Measurements from ENCODE around the gene ZC3H12D. TPM values are rescaled to one million over a fixed set of nuclear protein-coding genes. Genes with fewer than 3 reads are reported as not detected.
A peak's percentile ranks its signal among the peaks of the same experiment; 100 is the strongest.

The ZC3H12D gene
- total and polyA plus RNA-seq, 9 of the 15 experiments (the other 6 are each of a cell fraction or from before 2014, with no cell fraction given): 0.04 to 0.27 (median 0.05) TPM; not detected in 3

DNA sequence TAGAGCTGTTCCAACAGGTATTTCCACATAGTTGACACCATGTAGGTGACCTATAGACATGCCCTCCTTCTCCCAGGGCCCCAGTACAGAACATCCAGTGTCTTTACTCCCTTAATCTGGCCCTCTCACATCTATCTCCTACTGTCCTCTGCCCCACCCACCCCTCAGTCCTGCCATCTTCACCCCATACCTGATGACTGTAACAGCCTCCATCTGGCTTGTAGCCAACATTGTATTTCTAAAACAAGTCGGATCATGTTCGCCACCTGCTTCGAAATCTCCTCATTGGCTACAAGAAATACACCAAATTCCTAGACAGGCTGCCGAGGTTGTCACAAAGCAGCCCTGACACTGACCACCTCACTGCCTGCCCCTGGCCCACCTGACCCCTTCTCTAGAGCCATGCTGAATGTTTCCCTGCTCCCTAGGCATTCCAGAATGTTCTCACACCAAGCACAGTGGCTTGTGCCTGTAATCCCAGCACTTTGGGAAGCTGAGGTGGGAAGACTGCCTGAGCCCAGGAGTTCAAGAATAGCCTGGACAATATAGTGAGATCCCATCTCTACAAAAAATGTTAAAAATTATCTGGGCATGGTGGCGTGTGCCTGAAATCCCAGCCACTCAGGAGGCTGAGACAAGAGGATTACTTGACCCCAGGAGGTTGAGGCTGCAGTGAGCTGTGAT lies 6.0 kb downstream of the ZC3H12D start:
- Histone ChIP-seq H3K27ac (ENCODE audit: extremely low read depth, low read depth, low read length) (no peak overlapping the region), H3K36me3 (ENCODE audit: control insufficient read depth, insufficient read depth, low read length) (no peaks in the 10 kb centered on the region), H3K9me3 (replicated peaks; ENCODE audit: control insufficient read depth, insufficient read depth, low read depth, low read length) (no peaks in the 10 kb centered on the region), H2AFZ (ENCODE audit: low read depth, low read length) (no peak overlapping the region), H3K4me2 (ENCODE audit: insufficient read depth, low read length) (no peak overlapping the region), H3K27me3 (ENCODE audit: control insufficient read depth in 2 of 2, insufficient read depth in 2 of 2, low read length in 2 of 2) (peaks cover 58 to 67% of the 10 kb centered on the region in 2 experiments), H3K9me1 (ENCODE audit: control insufficient read depth, insufficient read depth, low read length) (no peaks in the 10 kb centered on the region), H3K4me3 (no peak overlapping the region), H3K9ac (ENCODE audit: insufficient read depth in 1 of 2, low read depth in 2 of 2, low read length in 2 of 2) (no peak overlapping the region), H3K79me2 (ENCODE audit: control insufficient read depth, insufficient read depth, low read length) (no peaks in the 10 kb centered on the region), H4K20me1 (replicated peaks; ENCODE audit: control insufficient read depth, insufficient read depth, low read length) (peaks cover 3% of the 10 kb centered on the region; the same call in 1 of the 2 replicates), H3K4me1 (replicated peaks in 1 of 2; ENCODE audit: control insufficient read depth in 2 of 2, insufficient read depth in 2 of 2, low read length in 2 of 2) (peaks cover 0 to 19% of the 10 kb centered on the region in 2 experiments; a peak in 2 of 5 replicates)
- TF ChIP-seq FOXJ2 (tag; IDR thresholded peaks at IDR 0.05) (no peak), MCM2 (IDR thresholded peaks at IDR 0.05; ENCODE audit: low read depth) (no peak), GATAD2A (IDR thresholded peaks at IDR 0.05) (no peak), GABPB2 (CRISPR knock-in tag; conservative IDR thresholded peaks at IDR 0.05) (no peak), ZNF121 (CRISPR knock-in tag; conservative IDR thresholded peaks at IDR 0.05) (peak; percentile 67; the same call in 1 of the 2 replicates), PHF20 (IDR thresholded peaks at IDR 0.05; ENCODE audit: partially characterized antibody) (no peak), SIRT6 (IDR thresholded peaks at IDR 0.05; ENCODE audit: low read depth, low read length) (no peak), MTA1 (IDR thresholded peaks at IDR 0.05; ENCODE audit: borderline replicate concordance) (no peak), NFIC (IDR thresholded peaks at IDR 0.05) (peak; percentile 75), ZNF324 (CRISPR knock-in tag; IDR thresholded peaks at IDR 0.05) (no peak), HEY1 (CRISPR knock-in tag; IDR thresholded peaks at IDR 0.05; ENCODE audit: borderline replicate concordance) (no peak), U2AF2 (optimal IDR thresholded peaks at IDR 0.05; ENCODE audit: low read depth, low read length) (no peak)
- TF ChIP-seq, protein P1, sequence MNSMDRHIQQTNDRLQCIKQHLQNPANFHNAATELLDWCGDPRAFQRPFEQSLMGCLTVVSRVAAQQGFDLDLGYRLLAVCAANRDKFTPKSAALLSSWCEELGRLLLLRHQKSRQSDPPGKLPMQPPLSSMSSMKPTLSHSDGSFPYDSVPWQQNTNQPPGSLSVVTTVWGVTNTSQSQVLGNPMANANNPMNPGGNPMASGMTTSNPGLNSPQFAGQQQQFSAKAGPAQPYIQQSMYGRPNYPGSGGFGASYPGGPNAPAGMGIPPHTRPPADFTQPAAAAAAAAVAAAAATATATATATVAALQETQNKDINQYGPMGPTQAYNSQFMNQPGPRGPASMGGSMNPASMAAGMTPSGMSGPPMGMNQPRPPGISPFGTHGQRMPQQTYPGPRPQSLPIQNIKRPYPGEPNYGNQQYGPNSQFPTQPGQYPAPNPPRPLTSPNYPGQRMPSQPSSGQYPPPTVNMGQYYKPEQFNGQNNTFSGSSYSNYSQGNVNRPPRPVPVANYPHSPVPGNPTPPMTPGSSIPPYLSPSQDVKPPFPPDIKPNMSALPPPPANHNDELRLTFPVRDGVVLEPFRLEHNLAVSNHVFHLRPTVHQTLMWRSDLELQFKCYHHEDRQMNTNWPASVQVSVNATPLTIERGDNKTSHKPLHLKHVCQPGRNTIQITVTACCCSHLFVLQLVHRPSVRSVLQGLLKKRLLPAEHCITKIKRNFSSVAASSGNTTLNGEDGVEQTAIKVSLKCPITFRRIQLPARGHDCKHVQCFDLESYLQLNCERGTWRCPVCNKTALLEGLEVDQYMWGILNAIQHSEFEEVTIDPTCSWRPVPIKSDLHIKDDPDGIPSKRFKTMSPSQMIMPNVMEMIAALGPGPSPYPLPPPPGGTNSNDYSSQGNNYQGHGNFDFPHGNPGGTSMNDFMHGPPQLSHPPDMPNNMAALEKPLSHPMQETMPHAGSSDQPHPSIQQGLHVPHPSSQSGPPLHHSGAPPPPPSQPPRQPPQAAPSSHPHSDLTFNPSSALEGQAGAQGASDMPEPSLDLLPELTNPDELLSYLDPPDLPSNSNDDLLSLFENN (IDR thresholded peaks at IDR 0.05; ENCODE audit: low read depth in 2 of 2, low read length in 2 of 2): no peak
- TF ChIP-seq, protein P2, sequence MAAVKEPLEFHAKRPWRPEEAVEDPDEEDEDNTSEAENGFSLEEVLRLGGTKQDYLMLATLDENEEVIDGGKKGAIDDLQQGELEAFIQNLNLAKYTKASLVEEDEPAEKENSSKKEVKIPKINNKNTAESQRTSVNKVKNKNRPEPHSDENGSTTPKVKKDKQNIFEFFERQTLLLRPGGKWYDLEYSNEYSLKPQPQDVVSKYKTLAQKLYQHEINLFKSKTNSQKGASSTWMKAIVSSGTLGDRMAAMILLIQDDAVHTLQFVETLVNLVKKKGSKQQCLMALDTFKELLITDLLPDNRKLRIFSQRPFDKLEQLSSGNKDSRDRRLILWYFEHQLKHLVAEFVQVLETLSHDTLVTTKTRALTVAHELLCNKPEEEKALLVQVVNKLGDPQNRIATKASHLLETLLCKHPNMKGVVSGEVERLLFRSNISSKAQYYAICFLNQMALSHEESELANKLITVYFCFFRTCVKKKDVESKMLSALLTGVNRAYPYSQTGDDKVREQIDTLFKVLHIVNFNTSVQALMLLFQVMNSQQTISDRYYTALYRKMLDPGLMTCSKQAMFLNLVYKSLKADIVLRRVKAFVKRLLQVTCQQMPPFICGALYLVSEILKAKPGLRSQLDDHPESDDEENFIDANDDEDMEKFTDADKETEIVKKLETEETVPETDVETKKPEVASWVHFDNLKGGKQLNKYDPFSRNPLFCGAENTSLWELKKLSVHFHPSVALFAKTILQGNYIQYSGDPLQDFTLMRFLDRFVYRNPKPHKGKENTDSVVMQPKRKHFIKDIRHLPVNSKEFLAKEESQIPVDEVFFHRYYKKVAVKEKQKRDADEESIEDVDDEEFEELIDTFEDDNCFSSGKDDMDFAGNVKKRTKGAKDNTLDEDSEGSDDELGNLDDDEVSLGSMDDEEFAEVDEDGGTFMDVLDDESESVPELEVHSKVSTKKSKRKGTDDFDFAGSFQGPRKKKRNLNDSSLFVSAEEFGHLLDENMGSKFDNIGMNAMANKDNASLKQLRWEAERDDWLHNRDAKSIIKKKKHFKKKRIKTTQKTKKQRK (IDR thresholded peaks at IDR 0.05; ENCODE audit: borderline replicate concordance, low read depth, low read length): no peak
- POLR2A ChIA-PET: no interaction called here
- BruUV-seq (replicated peaks): no TSS peak
- FAIRE-seq (peak; percentile 42), ATAC-seq (no peak), DNase-seq (ENCODE audit: extremely low read depth in 1 of 4, low spot score in 3 of 4) (no peak)
- WGBS (ENCODE audit: insufficient coverage, low coverage, missing lambda C conversion rate): 0% methylated on average over 5 of the region's 5 CpGs
- in situ Hi-C loops (cut with MboI) (no loop called here), intact Hi-C loops (cut with micrococcal nuclease) (no loop called here)
- CTCF ChIA-PET (ENCODE audit: low intra/inter-chr PET ratio): interaction anchor here (0.6 kb wide), 1 partner anchor 44 kb away, joined by 3 read pairs; no protein-coding TSS in a partner anchor

All from K562 (cell line).